ENCODE results near the gene ADRM1.

GRCh38 chr20:62291251-62292066 lies 11.3 kb upstream of the ADRM1 start:
- no peak for TF ChIP-seq CTCF (IDR thresholded peaks at IDR 0.05 in 2 of 3, conservative IDR thresholded peaks at IDR 0.05 in 1 of 3; ENCODE audit: control insufficient read depth in 2 of 3, extremely low read depth in 1 of 3, insufficient read depth in 1 of 3, low read depth in 3 of 3, low read length in 3 of 3)
- no peak for TF ChIP-seq LARP7 (IDR thresholded peaks at IDR 0.05)
- TF ChIP-seq BCLAF1 (IDR thresholded peaks at IDR 0.05) = no peak
- TF ChIP-seq NR2F1 (conservative IDR thresholded peaks at IDR 0.05) = no peak
